SU-DHL-6 (cell line): Measurements from ENCODE around the gene ATG2B.
A peak's percentile ranks its signal among the peaks of the same experiment; 100 is the strongest.

Experiments used
- H2AFZ ChIP-seq: fragments of 200-600 bp; sonication (generic); 2 replicates; pipeline ENCODE4 v1.6.1; 2014; ENCODE audit warnings: low read depth, mild to moderate bottlenecking, moderate library complexity, mixed read lengths, antibody characterized with exemption, low read length; ENCODE audit not compliant: severe bottlenecking
- H3F3A ChIP-seq: fragments of 200-600 bp; shearing (Covaris generic); 2 replicates; pipeline ENCODE4 v1.6.0; 2016; ENCODE audit warnings: antibody characterized with exemption, mild to moderate bottlenecking; ENCODE audit not compliant: insufficient read depth
- H3K27ac ChIP-seq: fragments of 200-600 bp; sonication (generic); 2 replicates; pipeline ENCODE4 v1.5.1; 2016; ENCODE audit warnings: low read depth, mild to moderate bottlenecking, low read length, moderate library complexity, mixed read lengths
- H3K27me3 ChIP-seq: fragments of 200-600 bp; sonication (generic), shearing (Covaris generic); 2 replicates; pipeline ENCODE4 v1.6.0; 2014; ENCODE audit warnings: mild to moderate bottlenecking, low read length
- H3K36me3 ChIP-seq: fragments of 200-600 bp; sonication (generic); 2 replicates; pipeline ENCODE4 v1.6.1; 2014; ENCODE audit warnings: mild to moderate bottlenecking, low read length, mixed read lengths
- H3K4me2 ChIP-seq: fragments of 300-600, 200-600 bp; shearing (Covaris generic), sonication (generic); 2 replicates; pipeline ENCODE4 v1.6.0; 2014; ENCODE audit warnings: low read length, low read depth, mild to moderate bottlenecking; ENCODE audit not compliant: poor library complexity, severe bottlenecking
- H3K4me3 ChIP-seq: fragments of 200-600 bp; sonication (generic); 2 replicates; pipeline ENCODE4 v1.5.1; 2014; ENCODE audit warnings: antibody characterized with exemption, low read length, mild to moderate bottlenecking, mixed read lengths; ENCODE audit not compliant: insufficient read depth, poor library complexity, severe bottlenecking
- H3K79me2 ChIP-seq: fragments of 200-600 bp; sonication (generic); 2 replicates; pipeline ENCODE4 v1.6.1; 2014; ENCODE audit warnings: mild to moderate bottlenecking, low read length, moderate library complexity; ENCODE audit not compliant: insufficient read depth
- H3K9ac ChIP-seq: fragments of 200-600 bp; sonication (generic); 2 replicates; pipeline ENCODE4 v1.7.0; 2014; ENCODE audit warnings: mild to moderate bottlenecking, low read length
- H3K9me2 ChIP-seq: fragments of 200-600 bp; sonication (generic); replicated peaks from 2 replicates; pipeline ENCODE4 v1.6.1; 2014; ENCODE audit warnings: low read length; ENCODE audit not compliant: insufficient read depth
- H3K9me3 ChIP-seq: fragments of 200-600 bp; sonication (generic); 2 replicates; pipeline ENCODE4 v1.6.1; 2014; ENCODE audit warnings: low read length, mixed read lengths; ENCODE audit not compliant: insufficient read depth
- H4K20me1 ChIP-seq: fragments of 200-600 bp; sonication (generic); 2 replicates; pipeline ENCODE4 v1.6.1; 2014; ENCODE audit warnings: low read depth, mild to moderate bottlenecking, antibody characterized with exemption, low read length, moderate library complexity, mixed read lengths
- EZH2phosphoT487 ChIP-seq: fragments of 200-600 bp; sonication (generic), shearing (Covaris generic); conservative IDR thresholded peaks from 2 replicates; pipeline ENCODE4 v1.6.1; 2018; ENCODE audit warnings: mild to moderate bottlenecking, antibody characterized with exemption, low read length, moderate library complexity, mixed read lengths
- TF ChIP-seq, protein P1 (sequence below): fragments of 200-600 bp; sonication (generic); IDR thresholded peaks from one replicate; pipeline ENCODE4 v1.5.1; 2017; ENCODE audit warnings: antibody characterized with exemption, mild to moderate bottlenecking, low read length, moderate library complexity; ENCODE audit not compliant: insufficient read depth, poor library complexity, severe bottlenecking

The ATG2B gene

DNA sequence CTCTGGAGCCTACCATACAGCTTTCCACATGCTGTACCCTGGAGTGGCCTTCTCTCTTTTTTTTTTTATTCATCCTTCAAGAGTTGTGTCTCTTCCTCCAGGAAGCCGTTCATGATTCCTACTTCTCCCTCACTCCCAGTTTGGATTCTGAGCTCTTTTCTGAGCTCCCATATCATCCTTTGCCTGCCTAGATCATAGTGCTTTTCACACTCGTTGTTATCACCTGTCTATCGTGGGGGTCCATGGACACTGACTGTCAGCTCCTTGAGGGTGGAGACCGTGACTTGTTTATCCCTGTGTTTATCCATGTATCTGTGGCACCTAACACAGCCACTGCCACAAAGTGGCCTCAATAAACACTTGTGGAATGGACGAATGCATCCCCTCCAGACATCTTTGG, 35.8 kb upstream of the ATG2B start:
- TF ChIP-seq EZH2phosphoT487 = no peak
- TF ChIP-seq, protein P1, sequence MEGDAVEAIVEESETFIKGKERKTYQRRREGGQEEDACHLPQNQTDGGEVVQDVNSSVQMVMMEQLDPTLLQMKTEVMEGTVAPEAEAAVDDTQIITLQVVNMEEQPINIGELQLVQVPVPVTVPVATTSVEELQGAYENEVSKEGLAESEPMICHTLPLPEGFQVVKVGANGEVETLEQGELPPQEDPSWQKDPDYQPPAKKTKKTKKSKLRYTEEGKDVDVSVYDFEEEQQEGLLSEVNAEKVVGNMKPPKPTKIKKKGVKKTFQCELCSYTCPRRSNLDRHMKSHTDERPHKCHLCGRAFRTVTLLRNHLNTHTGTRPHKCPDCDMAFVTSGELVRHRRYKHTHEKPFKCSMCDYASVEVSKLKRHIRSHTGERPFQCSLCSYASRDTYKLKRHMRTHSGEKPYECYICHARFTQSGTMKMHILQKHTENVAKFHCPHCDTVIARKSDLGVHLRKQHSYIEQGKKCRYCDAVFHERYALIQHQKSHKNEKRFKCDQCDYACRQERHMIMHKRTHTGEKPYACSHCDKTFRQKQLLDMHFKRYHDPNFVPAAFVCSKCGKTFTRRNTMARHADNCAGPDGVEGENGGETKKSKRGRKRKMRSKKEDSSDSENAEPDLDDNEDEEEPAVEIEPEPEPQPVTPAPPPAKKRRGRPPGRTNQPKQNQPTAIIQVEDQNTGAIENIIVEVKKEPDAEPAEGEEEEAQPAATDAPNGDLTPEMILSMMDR = no peak
- Histone ChIP-seq H3F3A (no peaks in the 10 kb centered on the region), H3K4me2 (no peak overlapping the region)

DNA sequence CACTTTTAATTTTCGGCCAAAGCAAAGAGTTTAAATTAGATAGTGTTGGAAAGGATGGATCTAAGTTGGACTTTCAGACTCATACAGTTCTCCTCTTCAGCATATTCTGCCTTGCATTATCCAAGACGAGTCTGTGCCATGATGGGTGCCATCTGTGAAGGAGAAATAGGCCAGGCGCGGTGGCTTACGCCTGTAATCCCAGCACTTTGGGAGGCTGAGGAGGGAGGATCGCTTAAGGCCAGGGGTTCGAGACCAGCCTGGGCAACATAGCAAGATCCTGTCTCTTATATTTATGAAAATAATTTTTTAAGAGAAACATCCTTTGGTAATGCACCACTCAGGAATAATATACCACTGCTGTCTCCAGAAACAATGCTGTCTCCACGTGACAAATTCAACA, 35.3 kb upstream of the ATG2B start:
- no peak overlapping the region for H3K27ac ChIP-seq
- no peak for TF ChIP-seq EZH2phosphoT487
- TF ChIP-seq, protein P1 = no peak
- H3K36me3 ChIP-seq = no peaks in the 10 kb centered on the region
- no peak overlapping the region for H3K4me3 ChIP-seq
- H3K9me3 ChIP-seq = no peaks in the 10 kb centered on the region
- no peak overlapping the region for H3K9ac ChIP-seq
- H3K27me3 ChIP-seq = no peaks in the 10 kb centered on the region
- no peaks in the 10 kb centered on the region for H4K20me1 ChIP-seq
- H2AFZ ChIP-seq = no peak overlapping the region
- no peaks in the 10 kb centered on the region for H3F3A ChIP-seq
- H3K4me2 ChIP-seq = no peak overlapping the region
- H3K9me2 ChIP-seq = no peaks in the 10 kb centered on the region
- H3K79me2 ChIP-seq = no peaks in the 10 kb centered on the region

More for the DNA sequence above, 35.8 kb upstream of the ATG2B start:
- H3K36me3 ChIP-seq = no peaks in the 10 kb centered on the region
- H3K27ac ChIP-seq = no peak overlapping the region
- no peaks in the 10 kb centered on the region for H3K79me2 ChIP-seq
- no peak overlapping the region for H2AFZ ChIP-seq
- H3K4me3 ChIP-seq = no peak overlapping the region
- no peaks in the 10 kb centered on the region for H4K20me1 ChIP-seq
- H3K9me3 ChIP-seq = no peaks in the 10 kb centered on the region
- no peaks in the 10 kb centered on the region for H3K27me3 ChIP-seq
- no peaks in the 10 kb centered on the region for H3K9me2 ChIP-seq
- H3K9ac ChIP-seq = no peak overlapping the region

DNA sequence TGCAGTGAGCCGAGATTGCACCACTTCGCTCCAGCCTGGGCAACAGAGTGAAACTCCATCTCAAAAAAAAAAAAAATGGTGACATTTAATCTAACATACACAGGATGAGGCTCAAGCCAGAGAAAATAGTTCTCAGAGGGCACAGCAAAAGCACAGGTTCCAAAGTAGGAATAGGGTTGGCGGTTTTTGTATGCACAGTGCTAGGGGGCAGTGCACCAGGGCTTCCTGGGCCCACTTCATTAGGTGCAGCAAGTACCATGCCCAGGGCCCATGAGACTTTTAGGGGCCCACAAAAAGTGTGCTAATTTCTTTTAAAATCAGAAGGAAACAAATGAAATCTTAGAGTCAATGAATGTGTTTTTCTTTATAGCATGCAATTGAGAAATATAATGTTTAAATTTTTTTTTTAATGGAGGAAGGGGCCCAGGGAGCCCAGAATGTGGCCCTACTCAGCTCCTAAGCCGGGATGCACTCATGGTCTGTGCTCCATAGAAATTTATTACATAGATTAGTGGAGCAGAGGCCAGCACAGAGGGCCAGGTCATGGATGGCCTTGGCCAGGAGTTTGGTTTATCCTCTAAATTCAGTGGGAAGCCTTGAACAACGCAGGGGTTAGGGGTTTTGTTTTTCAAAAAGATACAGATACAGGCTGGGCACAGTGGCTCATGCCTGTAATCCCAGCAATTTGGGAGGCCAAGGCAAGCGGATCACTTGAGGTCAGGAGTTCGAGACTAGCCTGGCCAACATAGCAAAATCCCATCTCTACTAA, 31.1 kb upstream of the ATG2B start:
- Histone ChIP-seq H3K4me2 (no peak overlapping the region), H3K4me3 (no peak overlapping the region), H3K27ac (no peak overlapping the region), H3K79me2 (no peaks in the 10 kb centered on the region), H3K36me3 (no peaks in the 10 kb centered on the region), H4K20me1 (no peaks in the 10 kb centered on the region), H2AFZ (no peak overlapping the region), H3K9me3 (no peaks in the 10 kb centered on the region), H3K9ac (no peak overlapping the region), H3F3A (peaks cover 4% of the 10 kb centered on the region; the same call in 1 of the 2 replicates), H3K9me2 (no peaks in the 10 kb centered on the region), H3K27me3 (no peaks in the 10 kb centered on the region)
- TF ChIP-seq EZH2phosphoT487 = no peak

DNA sequence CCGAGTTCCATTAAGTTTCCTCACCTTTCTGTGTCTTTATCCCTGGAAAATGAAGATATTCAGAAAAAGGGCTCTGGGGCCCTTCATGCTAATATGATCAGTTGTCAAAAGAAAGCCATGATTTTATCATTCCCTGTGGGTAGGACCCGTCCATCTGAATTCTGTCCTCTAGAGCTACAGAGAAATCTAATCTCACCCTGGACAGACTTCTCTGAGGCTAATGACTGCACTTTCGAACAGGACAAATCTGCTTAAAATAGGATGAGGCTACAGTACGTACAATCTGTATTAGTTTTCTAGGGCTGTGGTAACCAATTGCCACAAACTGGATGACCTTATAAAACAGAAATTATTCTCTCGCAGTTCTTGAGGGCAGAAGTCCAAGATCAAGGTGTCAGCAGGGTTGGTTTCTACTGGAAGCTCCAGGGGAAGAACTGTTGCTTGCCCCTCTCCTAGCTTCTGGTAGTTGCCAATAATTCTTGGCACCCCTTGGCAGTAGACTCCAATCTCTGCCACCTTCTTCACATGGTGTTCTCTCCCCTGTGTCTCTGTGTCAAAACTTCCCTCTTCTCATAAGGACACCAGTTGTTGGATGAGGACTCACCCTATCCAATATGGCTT, 30.0 kb upstream of the ATG2B start:
- Histone ChIP-seq H3K79me2 (no peaks in the 10 kb centered on the region), H3F3A (peaks cover 4% of the 10 kb centered on the region; the same call in 1 of the 2 replicates), H3K4me3 (no peak overlapping the region), H3K9ac (no peak overlapping the region), H4K20me1 (no peaks in the 10 kb centered on the region), H3K9me3 (no peaks in the 10 kb centered on the region), H3K36me3 (no peaks in the 10 kb centered on the region), H3K4me2 (peak overlapping the region; percentile 60), H2AFZ (no peak overlapping the region), H3K27ac (no peak overlapping the region), H3K9me2 (no peaks in the 10 kb centered on the region), H3K27me3 (no peaks in the 10 kb centered on the region)
- TF ChIP-seq, protein P1 = no peak
- TF ChIP-seq EZH2phosphoT487 = no peak
